Ectodermal cell (in vitro differentiated cells): ENCODE results near the gene TOM1L2.

Experiments
- H3K27ac ChIP-seq: 2 replicates; pipeline ENCODE4 v1.7.0; 2013; ENCODE audit warnings: mild to moderate bottlenecking, low read depth, low read length; ENCODE audit not compliant: insufficient read depth, poor library complexity, severe bottlenecking
- H3K27me3 ChIP-seq: 2 replicates; pipeline ENCODE4 v1.7.0; 2013; ENCODE audit warnings: mild to moderate bottlenecking, low read length; ENCODE audit not compliant: insufficient read depth, control insufficient read depth, poor library complexity, severe bottlenecking
- H3K36me3 ChIP-seq: one replicate; pipeline ENCODE4 v1.7.0; 2013; ENCODE audit warnings: low read length; ENCODE audit not compliant: control insufficient read depth, insufficient read depth
- H3K4me1 ChIP-seq: one replicate; pipeline ENCODE4 v1.7.0; 2013; ENCODE audit warnings: low read length; ENCODE audit not compliant: control insufficient read depth, insufficient read depth
- H3K4me3 ChIP-seq: 2 replicates; pipeline ENCODE4 v1.7.0; 2013; ENCODE audit warnings: low read depth, low read length, control low read depth; ENCODE audit not compliant: insufficient read depth
- H3K9me3 ChIP-seq: 2 replicates; pipeline ENCODE4 v1.7.0; 2013; ENCODE audit warnings: mild to moderate bottlenecking, low read length, moderate library complexity; ENCODE audit not compliant: control insufficient read depth
- WGBS, 2 experiments: methylation state at CpG; one replicate each; pipeline ENCODE4 v1.1.7; 2013; ENCODE audit warnings: missing lambda C conversion rate in 2 of 2; 5-methylcytosine and 5-hydroxymethylcytosine counted together

TOM1L2 gene

GRCh38 chr17:17798573-17799255 is 173.5 kb downstream of the TOM1L2 start:
- WGBS, 2 experiments = 93 to 94% methylated on average over 16 of the region's 16 CpGs
- Histone ChIP-seq H3K4me3 (no peak overlapping the region), H3K36me3 (peaks cover 11% of the 10 kb centered on the region), H3K27me3 (no peaks in the 10 kb centered on the region), H3K9me3 (no peaks in the 10 kb centered on the region), H3K4me1 (peaks cover 12% of the 10 kb centered on the region), H3K27ac (no peak overlapping the region)

- Histone ChIP-seq H3K27ac (no peak overlapping the region), H3K9me3 (no peaks in the 10 kb centered on the region), H3K4me1 (peaks cover 15% of the 10 kb centered on the region), H3K4me3 (no peak overlapping the region), H3K36me3 (peaks cover 14% of the 10 kb centered on the region), H3K27me3 (no peaks in the 10 kb centered on the region)
- WGBS, 2 experiments = 94 to 96% methylated on average over 25 of the region's 25 CpGs
These were observed 174.1 kb downstream of the TOM1L2 start for GRCh38 chr17:17798010-17798556.

- Histone ChIP-seq H3K27me3 (no peaks in the 10 kb centered on the region), H3K4me1 (peaks cover 22% of the 10 kb centered on the region)
- WGBS, 2 experiments = 95% methylated on average over 30 of the region's 30 CpGs
These were observed 174.9 kb downstream of the TOM1L2 start for GRCh38 chr17:17797119-17797809.

GRCh38 chr17:17796787-17797061 is 175.5 kb downstream of the TOM1L2 start:
- Histone ChIP-seq H3K4me3 (no peak overlapping the region), H3K4me1 (peaks cover 27% of the 10 kb centered on the region), H3K27ac (no peak overlapping the region), H3K9me3 (no peaks in the 10 kb centered on the region), H3K27me3 (peaks cover 5% of the 10 kb centered on the region), H3K36me3 (peaks cover 14% of the 10 kb centered on the region)
- WGBS, 2 experiments = 94 to 95% methylated on average over 13 of the region's 13 CpGs

More at GRCh38 chr17:17797119-17797809, 174.9 kb downstream of the TOM1L2 start:
- Histone ChIP-seq H3K27ac (no peak overlapping the region), H3K36me3 (peaks cover 14% of the 10 kb centered on the region), H3K4me3 (no peak overlapping the region), H3K9me3 (no peaks in the 10 kb centered on the region)

GRCh38 chr17:17795946-17796786 is 176.0 kb downstream of the TOM1L2 start:
- H3K9me3 ChIP-seq = no peaks in the 10 kb centered on the region
- no peak overlapping the region for H3K4me3 ChIP-seq
- WGBS, 2 experiments = 95 to 96% methylated on average over 40 of the region's 40 CpGs
- no peak overlapping the region for H3K27ac ChIP-seq
- peaks cover 33% of the 10 kb centered on the region for H3K4me1 ChIP-seq
- peaks cover 8% of the 10 kb centered on the region for H3K27me3 ChIP-seq
- peaks cover 14% of the 10 kb centered on the region for H3K36me3 ChIP-seq

- H3K4me1 ChIP-seq = peaks cover 41% of the 10 kb centered on the region
- 94% methylated on average over 12 of the region's 12 CpGs for WGBS, 2 experiments
These were observed 176.9 kb downstream of the TOM1L2 start for GRCh38 chr17:17795296-17795695.

GRCh38 chr17:17794382-17794781 is 177.8 kb downstream of the TOM1L2 start:
- Histone ChIP-seq H3K27ac (no peak overlapping the region), H3K4me1 (peaks cover 47% of the 10 kb centered on the region), H3K4me3 (no peak overlapping the region), H3K9me3 (no peaks in the 10 kb centered on the region), H3K36me3 (peaks cover 14% of the 10 kb centered on the region), H3K27me3 (peaks cover 8% of the 10 kb centered on the region)
- WGBS, 2 experiments = 95 to 96% methylated on average over 31 of the region's 31 CpGs

More at GRCh38 chr17:17795296-17795695, 176.9 kb downstream of the TOM1L2 start:
- Histone ChIP-seq H3K9me3 (no peaks in the 10 kb centered on the region), H3K27me3 (peaks cover 8% of the 10 kb centered on the region), H3K36me3 (peaks cover 14% of the 10 kb centered on the region), H3K27ac (no peak overlapping the region), H3K4me3 (no peak overlapping the region)
